Measurements from ENCODE around the gene ERN1.

DNA sequence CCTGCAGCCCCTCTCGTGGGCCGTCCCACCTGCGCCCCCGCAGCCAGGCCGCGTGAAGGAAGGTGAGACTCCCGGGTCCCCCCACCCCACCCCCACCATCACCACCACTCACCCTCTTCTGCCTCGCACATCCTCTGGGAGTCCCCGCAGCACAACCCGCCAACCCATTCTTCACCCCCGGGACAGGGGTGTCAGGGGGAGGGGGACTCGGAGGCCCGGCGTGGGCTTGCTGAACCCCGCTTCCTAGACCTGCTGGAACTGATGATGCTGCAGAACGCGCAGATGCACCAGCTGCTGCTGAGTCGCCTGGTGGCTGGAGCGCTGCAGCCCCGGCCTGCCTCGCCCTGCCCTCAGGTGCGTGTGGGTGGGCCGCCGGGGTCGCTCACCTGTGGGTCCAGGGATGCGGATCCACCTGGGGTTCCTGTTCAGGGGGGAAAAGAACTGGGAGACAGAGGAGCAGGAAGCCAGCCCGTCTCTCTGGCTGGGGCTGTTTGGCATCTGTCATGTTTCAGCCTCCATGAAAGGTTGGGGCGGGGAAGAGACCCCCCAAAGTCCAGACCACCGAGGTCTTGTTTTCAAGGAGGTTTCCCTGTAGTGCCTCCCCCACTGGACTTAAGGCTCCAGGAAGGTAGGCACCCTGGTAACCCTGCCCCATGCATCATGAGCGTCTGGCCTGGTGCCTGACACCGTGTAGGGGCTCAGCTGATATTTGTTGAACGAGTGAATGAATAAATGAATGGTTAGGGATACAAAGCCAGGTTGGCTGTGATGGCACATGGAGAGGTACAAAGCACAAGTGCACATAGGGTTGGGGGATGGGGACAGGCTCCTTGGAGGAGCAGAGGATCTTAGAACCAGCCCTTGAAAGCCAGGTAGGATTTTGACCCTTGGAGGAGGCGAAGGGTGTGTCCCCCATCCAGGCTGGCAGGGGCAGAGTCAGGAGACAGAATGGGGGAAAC is 130.9 kb downstream of the ERN1 start:
- TF ChIP-seq, protein P1, sequence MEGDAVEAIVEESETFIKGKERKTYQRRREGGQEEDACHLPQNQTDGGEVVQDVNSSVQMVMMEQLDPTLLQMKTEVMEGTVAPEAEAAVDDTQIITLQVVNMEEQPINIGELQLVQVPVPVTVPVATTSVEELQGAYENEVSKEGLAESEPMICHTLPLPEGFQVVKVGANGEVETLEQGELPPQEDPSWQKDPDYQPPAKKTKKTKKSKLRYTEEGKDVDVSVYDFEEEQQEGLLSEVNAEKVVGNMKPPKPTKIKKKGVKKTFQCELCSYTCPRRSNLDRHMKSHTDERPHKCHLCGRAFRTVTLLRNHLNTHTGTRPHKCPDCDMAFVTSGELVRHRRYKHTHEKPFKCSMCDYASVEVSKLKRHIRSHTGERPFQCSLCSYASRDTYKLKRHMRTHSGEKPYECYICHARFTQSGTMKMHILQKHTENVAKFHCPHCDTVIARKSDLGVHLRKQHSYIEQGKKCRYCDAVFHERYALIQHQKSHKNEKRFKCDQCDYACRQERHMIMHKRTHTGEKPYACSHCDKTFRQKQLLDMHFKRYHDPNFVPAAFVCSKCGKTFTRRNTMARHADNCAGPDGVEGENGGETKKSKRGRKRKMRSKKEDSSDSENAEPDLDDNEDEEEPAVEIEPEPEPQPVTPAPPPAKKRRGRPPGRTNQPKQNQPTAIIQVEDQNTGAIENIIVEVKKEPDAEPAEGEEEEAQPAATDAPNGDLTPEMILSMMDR (conservative IDR thresholded peaks at IDR 0.05; ENCODE audit: low read depth, low read length): no peak
- TF ChIP-seq EZH2 (IDR thresholded peaks at IDR 0.05; ENCODE audit: borderline replicate concordance, low read depth, low read length, poor library complexity, severe bottlenecking): no peak
